GM23248 (cell line): ENCODE data around the gene FAM187B.

Experiments
- EZH2 ChIP-seq: fragments of 200-600 bp; sonication (generic); IDR thresholded peaks from 2 replicates; pipeline ENCODE4 v1.6.1; 2018; ENCODE audit warnings: antibody characterized with exemption, mild to moderate bottlenecking; ENCODE audit not compliant: insufficient read depth, poor library complexity, severe bottlenecking
- EZH2phosphoT487 ChIP-seq: fragments of 200-600 bp; sonication (generic); IDR thresholded peaks from 2 replicates; pipeline ENCODE4 v1.6.1; 2018; ENCODE audit warnings: antibody characterized with exemption, moderate library complexity, mild to moderate bottlenecking, low read depth; ENCODE audit not compliant: insufficient read depth

GRCh38 chr19:35220315-35220921 is 8.1 kb downstream of the FAM187B start:
- no peak for TF ChIP-seq EZH2phosphoT487
- TF ChIP-seq EZH2 = no peak
